Uterus (tissue), 4 donors: ENCODE data around the gene UBL5. TPM values are rescaled to one million over a fixed set of nuclear protein-coding genes. Genes with fewer than 3 reads are reported as not detected.
"Not testable (repeated sequence)": the region's sequence is repeated elsewhere in the genome, so short reads cannot be mapped to it uniquely, and the experiment has no call there.

Source experiments
- DNase-seq, 2 donors: peaks; one replicate each; pipeline ENCODE4 v3.0.0-alpha.2; 2019 to 2020
- H3K27ac ChIP-seq, 2 donors: fragments of 200-600 bp; sonication (generic); 1 replicate in 1 of 2; 2 replicates in 1 of 2; pipeline ENCODE4 v1.5.1; 2016 to 2018
- H3K27me3 ChIP-seq, 2 donors: fragments of 200-600 bp; sonication (generic); one replicate each; pipeline ENCODE4 v1.5.1; 2018 to 2019; ENCODE audit warnings: control low read depth in 1 of 2
- H3K36me3 ChIP-seq, 2 donors: fragments of 200-600 bp; sonication (generic); one replicate each; pipeline ENCODE4 v1.5.1; 2019; ENCODE audit warnings: control low read depth in 1 of 2
- H3K4me1 ChIP-seq, 2 donors: fragments of 200-600 bp; sonication (generic); one replicate each; pipeline ENCODE4 v1.5.1; 2018 to 2019; ENCODE audit warnings: control low read depth in 1 of 2
- H3K4me3 ChIP-seq, 2 donors: fragments of 200-600 bp; sonication (generic); 1 replicate in 1 of 2; 2 replicates in 1 of 2; pipeline ENCODE4 v1.5.1; 2018 to 2019; ENCODE audit warnings: mild to moderate bottlenecking in 1 of 2
- H3K9me3 ChIP-seq, 2 donors: fragments of 200-600 bp; sonication (generic); one replicate each; pipeline ENCODE4 v1.5.1; 2019; ENCODE audit warnings: control low read depth in 1 of 2
- POLR2A ChIP-seq, 2 donors: fragments of 450-650 bp; IDR thresholded peaks; one replicate each; pipeline ENCODE4 v1.6.1; 2016; ENCODE audit warnings: antibody characterized with exemption in 2 of 2, mild to moderate bottlenecking in 1 of 2, moderate library complexity in 1 of 2
- intact Hi-C: fragments of 100-400 bp; cut with DNase I; formaldehyde crosslinking; loops from one replicate; pipeline ENCODE4 v1.15.1; 2023; ENCODE audit warnings: low total_unique reads
- total RNA-seq, 4 donors: library from RNA; depleted of rRNA in 3 of 4; stranded (reverse); fragments of >200 nt in 3 of 4; gene quantifications; one replicate each; pipeline versions ENCODE4 v1.1.0 to v1.2.4, GENCODE V29; 2014 to 2023
- TF ChIP-seq, protein P1 (sequence below), 4 experiments: fragments of 200-600 bp in 2 of 4; fragments of 450-650 bp in 2 of 4; sonication (generic) in 2 of 4; IDR thresholded peaks; one replicate each; pipeline ENCODE4 v1.5.1; 2016 to 2019; ENCODE audit warnings: antibody characterized with exemption in 4 of 4, mild to moderate bottlenecking in 2 of 4, moderate library complexity in 1 of 4
- donor health status: DM: yes; HTN: yes; CAD: no.

Gene UBL5
- total RNA-seq, 4 donors from 2014 or later: 180 to 1,153 (median 222) TPM

- H3K27ac ChIP-seq: peak within 1 kb of the TSS; percentile 89 to 99
- H3K4me1 ChIP-seq: no peaks in the 10 kb centered on the region
- DNase-seq: peak; percentile 100
- intact Hi-C loops: no loop called here
- no peaks in the 10 kb centered on the region for H3K27me3 ChIP-seq
- TF ChIP-seq, protein P1, sequence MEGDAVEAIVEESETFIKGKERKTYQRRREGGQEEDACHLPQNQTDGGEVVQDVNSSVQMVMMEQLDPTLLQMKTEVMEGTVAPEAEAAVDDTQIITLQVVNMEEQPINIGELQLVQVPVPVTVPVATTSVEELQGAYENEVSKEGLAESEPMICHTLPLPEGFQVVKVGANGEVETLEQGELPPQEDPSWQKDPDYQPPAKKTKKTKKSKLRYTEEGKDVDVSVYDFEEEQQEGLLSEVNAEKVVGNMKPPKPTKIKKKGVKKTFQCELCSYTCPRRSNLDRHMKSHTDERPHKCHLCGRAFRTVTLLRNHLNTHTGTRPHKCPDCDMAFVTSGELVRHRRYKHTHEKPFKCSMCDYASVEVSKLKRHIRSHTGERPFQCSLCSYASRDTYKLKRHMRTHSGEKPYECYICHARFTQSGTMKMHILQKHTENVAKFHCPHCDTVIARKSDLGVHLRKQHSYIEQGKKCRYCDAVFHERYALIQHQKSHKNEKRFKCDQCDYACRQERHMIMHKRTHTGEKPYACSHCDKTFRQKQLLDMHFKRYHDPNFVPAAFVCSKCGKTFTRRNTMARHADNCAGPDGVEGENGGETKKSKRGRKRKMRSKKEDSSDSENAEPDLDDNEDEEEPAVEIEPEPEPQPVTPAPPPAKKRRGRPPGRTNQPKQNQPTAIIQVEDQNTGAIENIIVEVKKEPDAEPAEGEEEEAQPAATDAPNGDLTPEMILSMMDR (IDR thresholded peaks at IDR 0.05): peak in 1 of 4 experiments; percentile 7
- peak; percentile 82 to 87 for TF ChIP-seq POLR2A (IDR thresholded peaks at IDR 0.05)
- peak within 1 kb of the TSS; percentile 84 to 98 for H3K4me3 ChIP-seq
- no peaks in the 10 kb centered on the region for H3K36me3 ChIP-seq
- H3K9me3 ChIP-seq: no peaks in the 10 kb centered on the region
Measured at GRCh38 chr19:9818734-9819595, 8.8 kb upstream of the UBL5 start, which contains the start of gene FBXL12. Gene FBXL12, minus strand, starts transcription at chr19:9819079. Its CDS starts 266 bp downstream, at chr19:9818813.

- no peaks in the 10 kb centered on the region for H3K36me3 ChIP-seq
- H3K27me3 ChIP-seq: no peaks in the 10 kb centered on the region
- H3K27ac ChIP-seq: peak overlapping the region; percentile 89 to 99
- no peaks in the 10 kb centered on the region for H3K4me1 ChIP-seq
- TF ChIP-seq, protein P1 (IDR thresholded peaks at IDR 0.05): no peak
- TF ChIP-seq POLR2A (IDR thresholded peaks at IDR 0.05): no peak
- no peaks in the 10 kb centered on the region for H3K9me3 ChIP-seq
- intact Hi-C loops: no loop called here
- no peak for DNase-seq
- peak overlapping the region; percentile 84 to 98 for H3K4me3 ChIP-seq
Measured at GRCh38 chr19:9819596-9819909, 8.2 kb upstream of the UBL5 start.

GRCh38 chr19:9820034-9820433 lies 7.7 kb upstream of the UBL5 start:
- H3K9me3 ChIP-seq, H3K36me3 ChIP-seq, intact Hi-C loops, H3K4me1 ChIP-seq, H3K27me3 ChIP-seq: not testable (repeated sequence)
- H3K4me3 ChIP-seq: peak overlapping the region in 1 of 2 donors; percentile 98
- H3K27ac ChIP-seq: peak overlapping the region; percentile 89 to 99
- peak in 1 of 2 donors; percentile 28 for DNase-seq

- H3K9me3 ChIP-seq: no peaks in the 10 kb centered on the region
- TF ChIP-seq, protein P1 (IDR thresholded peaks at IDR 0.05): no peak
- TF ChIP-seq POLR2A (IDR thresholded peaks at IDR 0.05): no peak
- intact Hi-C loops: no loop called here
Measured at GRCh38 chr19:9823816-9824215, 3.9 kb upstream of the UBL5 start.

DNA sequence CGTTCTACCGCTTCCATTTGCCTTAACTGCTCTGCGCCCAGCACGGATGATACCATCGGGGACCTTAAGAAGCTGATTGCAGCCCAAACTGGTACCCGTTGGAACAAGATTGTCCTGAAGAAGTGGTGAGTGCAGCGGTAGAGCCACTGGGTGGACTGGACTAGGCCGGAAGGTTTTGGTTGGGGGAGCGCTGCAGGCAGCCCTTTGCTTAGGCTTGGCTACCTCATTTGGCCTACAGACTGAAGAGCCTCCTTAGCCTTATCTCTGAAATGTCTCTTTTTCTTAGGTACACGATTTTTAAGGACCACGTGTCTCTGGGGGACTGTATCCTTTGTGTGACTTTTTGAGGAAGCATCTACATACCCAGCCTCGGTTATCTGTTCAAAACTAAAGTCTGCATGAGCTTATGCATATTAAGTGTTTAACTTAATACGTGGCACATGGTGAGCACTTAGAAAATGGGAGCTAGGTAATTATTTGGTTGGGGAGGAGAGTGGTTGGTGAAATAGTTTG lies 889 bp downstream of the UBL5 start:
- H3K4me1 ChIP-seq: peaks cover 5 to 12% of the 10 kb centered on the region in 2 donors
- H3K27ac ChIP-seq: peak overlapping the region; percentile 70 to 81

More at GRCh38 chr19:9823816-9824215, 3.9 kb upstream of the UBL5 start:
- DNase-seq: no peak
- Histone ChIP-seq H3K4me3 (no peak overlapping the region), H3K36me3 (no peaks in the 10 kb centered on the region), H3K27me3 (no peaks in the 10 kb centered on the region), H3K4me1 (peaks cover 4 to 7% of the 10 kb centered on the region in 2 donors), H3K27ac (no peak overlapping the region)

More for the DNA sequence above, 889 bp downstream of the UBL5 start:
- Histone ChIP-seq H3K9me3 (no peaks in the 10 kb centered on the region), H3K4me3 (peak overlapping the region; percentile 80 to 98), H3K36me3 (no peaks in the 10 kb centered on the region), H3K27me3 (no peaks in the 10 kb centered on the region)
- DNase-seq: no peak
- TF ChIP-seq POLR2A (IDR thresholded peaks at IDR 0.05): no peak
- TF ChIP-seq, protein P1 (IDR thresholded peaks at IDR 0.05): no peak
- intact Hi-C loops: no loop called here
